CD4-positive, alpha-beta T cell treated with Interleukin-15 for 1 hour (primary cell): ENCODE data around the gene SCG5.

ENCODE experiments used
- DNase-seq: peaks from one replicate; pipeline ENCODE4 v3.0.0-alpha.2; 2020

The SCG5 gene

GRCh38 chr15:32729700-32730395, 88.3 kb downstream of the SCG5 start:
- DNase-seq: no peak

- DNase-seq: no peak
Measured at GRCh38 chr15:32730677-32731654, 89.5 kb downstream of the SCG5 start.

GRCh38 chr15:32732574-32733157, 91.2 kb downstream of the SCG5 start:
- no peak for DNase-seq

GRCh38 chr15:32733281-32733680, 91.8 kb downstream of the SCG5 start:
- no peak for DNase-seq

GRCh38 chr15:32735989-32736700, 94.6 kb downstream of the SCG5 start:
- DNase-seq: no peak

- no peak for DNase-seq
Measured at GRCh38 chr15:32736701-32737061, 95.2 kb downstream of the SCG5 start.

GRCh38 chr15:32737304-32737703, 95.8 kb downstream of the SCG5 start:
- no peak for DNase-seq

- DNase-seq: no peak
Measured at GRCh38 chr15:32738666-32739065, 97.2 kb downstream of the SCG5 start.

GRCh38 chr15:32739522-32740063, 98.1 kb downstream of the SCG5 start:
- no peak for DNase-seq

- no peak for DNase-seq
Measured at GRCh38 chr15:32743411-32744140, 102.1 kb downstream of the SCG5 start.

- DNase-seq: no peak
Measured at GRCh38 chr15:32746116-32746857, 104.8 kb downstream of the SCG5 start.
